K562 (cell line): Measurements from ENCODE around the gene NPB. TPM values are rescaled to one million over a fixed set of nuclear protein-coding genes. Genes with fewer than 3 reads are reported as not detected.

Source experiments
- CBX3 ChIP-seq, 2 experiments: IDR thresholded peaks; 1 replicate in 1 of 2; 2 replicates in 1 of 2; pipeline ENCODE4 v1.6.1; 2012; ENCODE audit warnings: inconsistent platforms in 2 of 2, low read length in 2 of 2, borderline replicate concordance in 1 of 2, control low read depth in 1 of 2
- CHD4 ChIP-seq: fragments of 200-600 bp; sonication (generic); IDR thresholded peaks from 3 replicates; pipeline ENCODE4 v1.6.1; 2012; ENCODE audit warnings: low read depth, mild to moderate bottlenecking, mixed read lengths, low read length, inconsistent platforms; ENCODE audit not compliant: insufficient read depth, insufficient replicate concordance, poor library complexity, severe bottlenecking
- ELK3 ChIP-seq: fragments of 450-650 bp; formaldehyde crosslinking; IDR thresholded peaks from 2 replicates; pipeline ENCODE4 v1.4.0; 2020; ENCODE audit warnings: mild to moderate bottlenecking
- FOXP4 ChIP-seq: sonication (generic); formaldehyde crosslinking; IDR thresholded peaks from 2 replicates; pipeline ENCODE4 v1.8.0; 2022; ENCODE audit warnings: mild to moderate bottlenecking, missing genetic modification reagents, borderline replicate concordance
- GMEB1 ChIP-seq: fragments of 250-450 bp; sonication (Bioruptor Pico); IDR thresholded peaks from 2 replicates; pipeline ENCODE4 v1.4.0; 2020; ENCODE audit warnings: mild to moderate bottlenecking
- HMG20A ChIP-seq: fragments of 450-650 bp; formaldehyde crosslinking; conservative IDR thresholded peaks from 2 replicates; pipeline ENCODE4 v1.4.0; 2020; ENCODE audit warnings: mild to moderate bottlenecking, mixed read lengths
- NR2C1 ChIP-seq, 2 experiments: fragments of 450-650 bp; IDR thresholded peaks; 2 replicates each; pipeline ENCODE4 v1.6.1; 2017; ENCODE audit warnings: mild to moderate bottlenecking in 2 of 2, antibody characterized with exemption in 1 of 2, inconsistent platforms in 1 of 2, missing compliant biosample characterization in 1 of 2, missing genetic modification characterization in 1 of 2
- NRF1 ChIP-seq, 2 experiments: fragments of 450-650 bp; IDR thresholded peaks in 1 of 2; conservative IDR thresholded peaks in 1 of 2; 2 replicates each; pipeline ENCODE4 v1.6.1; 2014; ENCODE audit warnings: mild to moderate bottlenecking in 2 of 2
- PCBP1 ChIP-seq: fragments of 200-400 bp; formaldehyde crosslinking; IDR thresholded peaks from 2 replicates; pipeline ENCODE4 v1.6.1; 2018; ENCODE audit warnings: mild to moderate bottlenecking, low read depth, low read length; ENCODE audit not compliant: poor library complexity, severe bottlenecking
- SMAD4 ChIP-seq: fragments of 250-450 bp; sonication (Bioruptor Pico); conservative IDR thresholded peaks from 2 replicates; pipeline ENCODE4 v1.8.0; 2021; ENCODE audit warnings: inconsistent platforms, mild to moderate bottlenecking, moderate library complexity
- SMARCC2 ChIP-seq: fragments of 450-650 bp; IDR thresholded peaks from 2 replicates; pipeline ENCODE4 v1.6.1; 2017; ENCODE audit warnings: antibody characterized with exemption, moderate library complexity, mild to moderate bottlenecking, low read depth
- UBTF ChIP-seq, 2 experiments: IDR thresholded peaks; 2 replicates each; pipeline ENCODE4 v1.6.1; 2012; ENCODE audit warnings: improper control_type of control experiment in 2 of 2, low read depth in 2 of 2, low read length in 2 of 2, borderline replicate concordance in 1 of 2
- YY1 ChIP-seq, 3 experiments: IDR thresholded peaks; 2 replicates each; pipeline ENCODE4 v1.6.1; 2011; ENCODE audit warnings: low read length in 2 of 3, mild to moderate bottlenecking in 2 of 3, moderate library complexity in 2 of 3, borderline replicate concordance in 1 of 3, control low read depth in 1 of 3, low read depth in 1 of 3; ENCODE audit not compliant: insufficient read depth in 3 of 3, insufficient replicate concordance in 2 of 3, control insufficient read depth in 1 of 3, insufficient read length in 1 of 3; ENCODE audit errors: extremely low read depth in 1 of 3
- ZNF639 ChIP-seq, 2 experiments: fragments of 200-800 bp in 1 of 2; sonication (Bioruptor generic) in 1 of 2; sonication (generic) in 1 of 2; formaldehyde crosslinking in 1 of 2; IDR thresholded peaks in 1 of 2; conservative IDR thresholded peaks in 1 of 2; 2 replicates each; pipeline versions ENCODE4 v1.5.0 to v1.6.1; 2016 to 2020; ENCODE audit warnings: missing compliant biosample characterization in 1 of 2, missing genetic modification characterization in 1 of 2, missing genetic modification reagents in 1 of 2
- polyA plus RNA-seq, 8 experiments: library from polyadenylated mRNA; depleted of rRNA in 4 of 8; stranded (reverse) in 5 of 8; unstranded in 3 of 8; fragments of >200 nt; fragmentation: Nextera tagmentation in 2 of 8; fragmentation: Illumina TruSeq in 1 of 8; extraction: Ambion mirVana in 2 of 8; extraction: Trizol in 1 of 8; gene quantifications; 2 replicates each; pipeline versions ENCODE4 v1.2.1 to v1.2.3, GENCODE V29; 2011 to 2014; ENCODE audit warnings: inconsistent platforms in 1 of 8, missing spikeins in 1 of 8
- total RNA-seq, 7 experiments: library from RNA; depleted of rRNA in 6 of 7; stranded (reverse); fragments of >200 nt in 6 of 7; fragmentation: Illumina TruSeq in 2 of 7; extraction: Trizol in 2 of 7; gene quantifications; 2 replicates each; pipeline versions ENCODE4 v1.2.1 to v1.2.3, GENCODE V29; 2011 to 2021; ENCODE audit warnings: low replicate concordance in 1 of 7

Gene NPB
- total and polyA plus RNA-seq, 9 of the 15 experiments (the other 6 are each of a cell fraction or from before 2014, with no cell fraction given) = 0.03 to 0.61 (median 0.14) TPM; not detected in 2

GRCh38 chr17:81922566-81923301 lies 20.7 kb downstream of the NPB start (continued):
- TF ChIP-seq HMG20A (CRISPR knock-in tag) (no peak), NR2C1 (IDR thresholded peaks at IDR 0.05) (no peak), NR2C1 (tag; IDR thresholded peaks at IDR 0.05) (no peak), SMARCC2 (no peak), YY1 (IDR thresholded peaks at IDR 0.05; ENCODE audit: borderline replicate concordance in 1 of 3, control insufficient read depth in 1 of 3, extremely low read depth in 1 of 3, insufficient read depth in 3 of 3, insufficient read length in 1 of 3, insufficient replicate concordance in 2 of 3, low read depth in 1 of 3, low read length in 2 of 3) (peak in 1 of 3 experiments; percentile 39), GMEB1 (CRISPR knock-in tag) (peak; percentile 83), SMAD4 (CRISPR knock-in tag) (peak; percentile 66), FOXP4 (CRISPR knock-in tag) (no peak), UBTF (IDR thresholded peaks at IDR 0.05; ENCODE audit: borderline replicate concordance in 1 of 2, low read depth in 2 of 2, low read length in 2 of 2) (peak in 1 of 2 experiments; percentile 58; a peak in 2 of 4 replicates), CHD4 (peak; percentile 29), ZNF639 (CRISPR knock-in tag; conservative IDR thresholded peaks at IDR 0.05 in 1 of 2, IDR thresholded peaks at IDR 0.05 in 1 of 2) (0 out of 4 replicates have a peak, but pooled peaks of 1 of the 2 experiments have one; percentile 45), CBX3 (IDR thresholded peaks at IDR 0.05; ENCODE audit: borderline replicate concordance in 1 of 2, low read length in 2 of 2) (peak in 1 of 2 experiments; percentile 22; a peak in 1 of 3 replicates), PCBP1 (peak; percentile 54), NRF1 (conservative IDR thresholded peaks at IDR 0.05 in 1 of 2, IDR thresholded peaks at IDR 0.05 in 1 of 2) (peak; percentile 88 to 90), ELK3 (CRISPR knock-in tag) (no peak)
